Endothelial cell of umbilical vein (primary cell): Measurements from ENCODE around the gene WDR38. TPM values are rescaled to one million over a fixed set of nuclear protein-coding genes. Genes with fewer than 3 reads are reported as not detected.

ENCODE experiments used
- BruUV-seq: library from RNA; stranded (reverse); fragments of 400-500 nt; replicated peaks from 2 replicates; lab custom pipeline; 2021; lab: Mats Ljungman, UMichigan
- CTCF ChIA-PET: fragments of 300-600, 350-600 bp; sonication (Branson Sonifier 250); formaldehyde crosslinking; loops from one replicate; lab custom pipeline; 2021; ENCODE audit warnings: antibody characterized with exemption, inconsistent platforms; lab: Charles Lee
- POLR2A ChIA-PET: fragments of 300-600, 350-600 bp; sonication (Branson Sonifier 250); formaldehyde crosslinking; loops from one replicate; lab custom pipeline; 2021; ENCODE audit warnings: antibody characterized with exemption, inconsistent platforms; lab: Charles Lee
- DNase-seq: peaks from one replicate; pipeline ENCODE4 v3.0.0-alpha.2; 2011; ENCODE audit warnings: low read depth, low spot score
- FAIRE-seq: peaks from 2 replicates; lab custom pipeline; 2011; peaks lifted over from hg19 to GRCh38; lab: Jason Lieb, UNC
- H2AFZ ChIP-seq: 2 replicates; pipeline ENCODE4 v1.6.0; 2012; ENCODE audit warnings: low read depth, low read length, control low read depth, inconsistent platforms
- H3K27ac ChIP-seq: 2 replicates; pipeline ENCODE4 v1.5.1; 2011; ENCODE audit warnings: low read depth, mild to moderate bottlenecking, control low read depth, low read length, moderate library complexity; ENCODE audit not compliant: insufficient read depth
- H3K27me3 ChIP-seq, 2 experiments: 2 replicates each; pipeline versions ENCODE4 v1.6.0 to v1.6.1; 2011; ENCODE audit warnings: low read length in 2 of 2, mixed read lengths in 1 of 2; ENCODE audit not compliant: control insufficient read depth in 2 of 2, insufficient read depth in 2 of 2
- H3K36me3 ChIP-seq, 2 experiments: 2 replicates in 1 of 2; 3 replicates in 1 of 2; pipeline ENCODE4 v1.5.1; 2011; ENCODE audit warnings: low read length in 2 of 2, mild to moderate bottlenecking in 1 of 2, moderate library complexity in 1 of 2; ENCODE audit not compliant: control insufficient read depth in 2 of 2, insufficient read depth in 2 of 2; ENCODE audit errors: extremely low read depth in 1 of 2
- H3K4me1 ChIP-seq: 3 replicates; pipeline ENCODE4 v1.5.1; 2011; ENCODE audit warnings: mild to moderate bottlenecking, low read length; ENCODE audit not compliant: control insufficient read depth, insufficient read depth; ENCODE audit errors: extremely low read depth
- H3K4me2 ChIP-seq: 2 replicates; pipeline ENCODE4 v1.6.1; 2011; ENCODE audit warnings: low read length, control low read depth, mixed read lengths; ENCODE audit not compliant: insufficient read depth
- H3K4me3 ChIP-seq, 3 experiments: fragments of 200-600 bp in 1 of 3; sonication (generic), shearing (Covaris generic) in 1 of 3; replicated peaks in 1 of 3; 2 replicates each; pipeline ENCODE4 v1.5.1; 2011 to 2016; ENCODE audit warnings: control low read depth in 3 of 3, low read length in 3 of 3, mild to moderate bottlenecking in 2 of 3, inconsistent platforms in 1 of 3, low read depth in 1 of 3, moderate library complexity in 1 of 3; ENCODE audit not compliant: insufficient read depth in 1 of 3
- H3K79me2 ChIP-seq: 2 replicates; pipeline ENCODE4 v1.6.0; 2012; ENCODE audit warnings: low read length, inconsistent platforms; ENCODE audit not compliant: control insufficient read depth, insufficient read depth
- H3K9ac ChIP-seq: replicated peaks from 2 replicates; pipeline ENCODE3; 2011; ENCODE audit warnings: low read length, control low read depth; ENCODE audit not compliant: insufficient read depth; ENCODE audit errors: extremely low read depth
- H3K9me1 ChIP-seq: replicated peaks from 3 replicates; pipeline ENCODE4 v1.6.0; 2011; ENCODE audit warnings: mild to moderate bottlenecking, low read length; ENCODE audit not compliant: control insufficient read depth, insufficient read depth; ENCODE audit errors: extremely low read depth
- H3K9me3 ChIP-seq: replicated peaks from 2 replicates; pipeline ENCODE4 v1.5.1; 2012; ENCODE audit warnings: low read length, inconsistent platforms; ENCODE audit not compliant: control insufficient read depth, insufficient read depth
- H4K20me1 ChIP-seq: replicated peaks from 2 replicates; pipeline ENCODE3; 2011; ENCODE audit warnings: mild to moderate bottlenecking, low read length; ENCODE audit not compliant: control insufficient read depth, insufficient read depth; ENCODE audit errors: extremely low read depth
- CTCF ChIP-seq, 2 donors: IDR thresholded peaks; 1 replicate in 1 of 2; 2 replicates in 1 of 2; pipeline ENCODE4 v1.5.1; 2011; ENCODE audit warnings: low read length in 2 of 2, mild to moderate bottlenecking in 2 of 2, moderate library complexity in 2 of 2, control low read depth in 1 of 2, inconsistent platforms in 1 of 2, low read depth in 1 of 2; ENCODE audit not compliant: insufficient read depth in 1 of 2; ENCODE audit errors: extremely low read depth in 1 of 2
- EZH2 ChIP-seq: IDR thresholded peaks from 2 replicates; pipeline ENCODE4 v1.6.1; 2012; ENCODE audit warnings: borderline replicate concordance, low read depth, mild to moderate bottlenecking, moderate library complexity, low read length, inconsistent platforms; ENCODE audit not compliant: severe bottlenecking
- FOS ChIP-seq: IDR thresholded peaks from 2 replicates; pipeline ENCODE4 v1.6.1; 2011; ENCODE audit warnings: mild to moderate bottlenecking, low read length, moderate library complexity, borderline replicate concordance; ENCODE audit not compliant: insufficient read depth
- GATA2 ChIP-seq: IDR thresholded peaks from 2 replicates; pipeline ENCODE4 v1.7.0; 2011; ENCODE audit warnings: low read depth, mild to moderate bottlenecking, moderate library complexity, mixed read lengths, low read length; ENCODE audit not compliant: insufficient read length, insufficient read depth
- JUN ChIP-seq: IDR thresholded peaks from 2 replicates; pipeline ENCODE4 v1.6.1; 2011; ENCODE audit warnings: borderline replicate concordance, low read depth; ENCODE audit not compliant: insufficient read length, insufficient read depth
- MYC ChIP-seq: IDR thresholded peaks from one replicate; pipeline ENCODE4 v1.6.1; 2011; ENCODE audit warnings: mild to moderate bottlenecking, low read depth, low read length
- POLR2A ChIP-seq: IDR thresholded peaks from 2 replicates; pipeline ENCODE4 v1.6.1; 2012; ENCODE audit warnings: low read depth, mild to moderate bottlenecking, control low read depth, low read length
- POLR2AphosphoS5 ChIP-seq: IDR thresholded peaks from 2 replicates; pipeline ENCODE4 v1.6.1; 2012; ENCODE audit warnings: low read depth, mild to moderate bottlenecking, control low read depth, low read length, moderate library complexity; ENCODE audit not compliant: insufficient read depth
- dilution Hi-C: fragments of 300-500 bp; cut with MboI; formaldehyde crosslinking; loops from one replicate; pipeline ENCODE4 v1.15.0; 2019; ENCODE audit warnings: low sequenced_read_pairs; ENCODE audit not compliant: extremely low pct_ligation_motif_present
- intact Hi-C: fragments of 100-400 bp; cut with micrococcal nuclease; formaldehyde crosslinking; loops from one replicate; pipeline ENCODE4 v1.10.0; 2022
- polyA plus RNA-seq, 4 experiments: library from polyadenylated mRNA; depleted of rRNA in 3 of 4; stranded (reverse) in 3 of 4; unstranded in 1 of 4; fragments of >200 nt; gene quantifications; 2 replicates each; pipeline versions ENCODE4 v1.2.1 to v1.2.3, GENCODE V29; 2011 to 2012; ENCODE audit warnings: missing spikeins in 1 of 4
- total RNA-seq: library from RNA; stranded (reverse); gene quantifications from 2 replicates; pipeline ENCODE4 v1.2.3, GENCODE V29; 2021
- TF ChIP-seq, protein P1 (sequence below): IDR thresholded peaks from 2 replicates; pipeline ENCODE4 v1.6.1; 2011; ENCODE audit not compliant: insufficient read depth, insufficient read length

WDR38 gene
- total and polyA plus RNA-seq, 2 donors (not counting 3 experiments of a cell fraction or from before 2014, with no cell fraction given), result not detected

DNA sequence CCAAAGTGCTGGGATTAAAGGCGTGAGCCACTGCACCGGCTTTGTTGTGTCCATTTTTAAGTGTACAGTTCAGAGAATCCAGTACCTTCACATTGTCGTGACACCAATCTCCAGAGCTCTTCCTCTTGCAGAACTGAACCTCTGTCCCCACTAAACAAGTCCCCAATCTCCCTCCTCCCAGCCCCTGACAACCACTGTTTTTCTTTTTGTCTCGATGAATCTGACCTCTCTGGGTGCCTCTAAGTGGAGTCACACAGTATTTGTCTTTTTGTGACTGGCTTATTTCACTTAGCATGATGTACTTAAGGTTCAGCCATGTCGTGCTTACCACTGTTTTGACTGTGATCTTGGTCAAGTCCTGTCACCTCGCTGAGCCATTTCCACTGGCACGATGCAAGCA, 1.6 kb downstream of the WDR38 start:
- Histone ChIP-seq H3K79me2 (peaks cover 15% of the 10 kb centered on the region), H3K4me1 (peaks cover 9% of the 10 kb centered on the region), H3K27me3 (no peaks in the 10 kb centered on the region), H3K9me3 (no peaks in the 10 kb centered on the region), H3K4me3 (no peak overlapping the region), H3K27ac (no peak overlapping the region), H3K9ac (no peak overlapping the region), H3K9me1 (no peaks in the 10 kb centered on the region), H3K4me2 (no peak overlapping the region), H4K20me1 (peaks cover 3% of the 10 kb centered on the region), H2AFZ (no peak overlapping the region), H3K36me3 (peaks cover 14 to 32% of the 10 kb centered on the region in 2 experiments)
- no peak for FAIRE-seq
- intact Hi-C loops, result no loop called here
- DNase-seq, result no peak
- TF ChIP-seq POLR2A (no peak), EZH2 (no peak), POLR2AphosphoS5 (no peak), CTCF (IDR thresholded peaks at IDR 0.05; ENCODE audit: extremely low read depth in 1 of 2, insufficient read depth in 1 of 2, low read depth in 1 of 2, low read length in 2 of 2) (no peak), FOS (no peak), MYC (no peak), JUN (no peak), GATA2 (no peak)
- TF ChIP-seq, protein P1, sequence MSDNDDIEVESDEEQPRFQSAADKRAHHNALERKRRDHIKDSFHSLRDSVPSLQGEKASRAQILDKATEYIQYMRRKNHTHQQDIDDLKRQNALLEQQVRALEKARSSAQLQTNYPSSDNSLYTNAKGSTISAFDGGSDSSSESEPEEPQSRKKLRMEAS, result no peak
- no TSS peak for BruUV-seq
- dilution Hi-C loops, result no loop called here
- POLR2A ChIA-PET, result interaction anchor here (0.6 kb wide), 1 partner anchor 196 kb away, joined by 3 read pairs; no protein-coding TSS in a partner anchor
- CTCF ChIA-PET, result interaction anchor here (0.9 to 15.1 kb wide), 7 partner anchors 9 to 89 kb away, joined by 3 to 967 read pairs (median 7); partner anchors contain the start of genes NR6A1 and OLFML2A
